Fibroblast of the aortic adventitia (primary cell): ENCODE data around the gene UNC5A. TPM values are rescaled to one million over a fixed set of nuclear protein-coding genes. Genes with fewer than 3 reads are reported as not detected.

Source experiments
- DNase-seq: peaks from one replicate; pipeline ENCODE4 v3.0.0-alpha.2; 2010; ENCODE audit warnings: low read depth
- H3K4me3 ChIP-seq: 2 replicates; pipeline ENCODE4 v1.5.1; 2011; ENCODE audit warnings: low read depth, mild to moderate bottlenecking, control low read depth, low read length, moderate library complexity
- CTCF ChIP-seq: IDR thresholded peaks from 2 replicates; pipeline ENCODE4 v1.5.1; 2011; ENCODE audit warnings: mild to moderate bottlenecking, low read length, control low read depth, inconsistent platforms; ENCODE audit not compliant: insufficient read depth
- total RNA-seq: library from RNA; depleted of rRNA; stranded (reverse); fragments of >200 nt; gene quantifications from 2 replicates; pipeline ENCODE4 v1.2.3, GENCODE V29; 2012; ENCODE audit warnings: low replicate concordance

The UNC5A gene
- total RNA-seq, 1 donor, result not detected

GRCh38 chr5:176929654-176930053 lies 119.3 kb downstream of the UNC5A start:
- DNase-seq, result no peak
- TF ChIP-seq CTCF, result no peak
- no peak overlapping the region for H3K4me3 ChIP-seq

Other genes with a start within 250 kb of the UNC5A start
- gene GPRIN1, start 200.4 kb upstream of the UNC5A start, total RNA-seq, result 1.7 and 7.1 TPM in 2 replicates
- not detected in 2 replicates for gene SNCB, start 180.0 kb upstream of the UNC5A start, total RNA-seq
- gene EIF4E1B, start 179.9 kb upstream of the UNC5A start, total RNA-seq, result not detected in 2 replicates
- 19.3 and 29.0 TPM in 2 replicates for gene TSPAN17, start 163.1 kb upstream of the UNC5A start, total RNA-seq
- gene HK3, start 88.8 kb downstream of the UNC5A start, total RNA-seq, result not detected in 2 replicates
- gene UIMC1, start 196.2 kb downstream of the UNC5A start, total RNA-seq, result 34.7 and 76.8 TPM in 2 replicates
- gene ZNF346, start 212.1 kb downstream of the UNC5A start, total RNA-seq, result 17.9 and 26.7 TPM in 2 replicates